HT-29 (cell line): ENCODE measurements around the gene ATRN. TPM values are rescaled to one million over a fixed set of nuclear protein-coding genes. Genes with fewer than 3 reads are reported as not detected.

Experiments used
- DNase-seq: peaks from one replicate; pipeline ENCODE4 v3.0.0-alpha.2; 2015; ENCODE audit warnings: low spot score
- small RNA-seq: library from RNA; depleted of rRNA; stranded (forward); fragments of <200 nt; gene quantifications from one replicate; pipeline ENCODE3, GENCODE V24; 2014
- total RNA-seq: library from RNA; depleted of rRNA; stranded (reverse); fragments of >200 nt; shearing (Covaris generic); gene quantifications from 2 replicates; pipeline ENCODE4 v1.2.3, GENCODE V29; 2014; rRNA removed

The ATRN gene
- total RNA-seq, 1 experiment from 2014 or later, result 3.3 TPM

- DNase-seq, result no peak
These were observed 222.0 kb downstream of the ATRN start for GRCh38 chr20:3692706-3693294.

GRCh38 chr20:3693376-3693775 lies 222.6 kb downstream of the ATRN start:
- no peak for DNase-seq

- DNase-seq, result no peak
These were observed 224.0 kb downstream of the ATRN start for GRCh38 chr20:3694864-3695263.

GRCh38 chr20:3696200-3696599 lies 225.4 kb downstream of the ATRN start:
- peak; percentile 46 for DNase-seq

DNA sequence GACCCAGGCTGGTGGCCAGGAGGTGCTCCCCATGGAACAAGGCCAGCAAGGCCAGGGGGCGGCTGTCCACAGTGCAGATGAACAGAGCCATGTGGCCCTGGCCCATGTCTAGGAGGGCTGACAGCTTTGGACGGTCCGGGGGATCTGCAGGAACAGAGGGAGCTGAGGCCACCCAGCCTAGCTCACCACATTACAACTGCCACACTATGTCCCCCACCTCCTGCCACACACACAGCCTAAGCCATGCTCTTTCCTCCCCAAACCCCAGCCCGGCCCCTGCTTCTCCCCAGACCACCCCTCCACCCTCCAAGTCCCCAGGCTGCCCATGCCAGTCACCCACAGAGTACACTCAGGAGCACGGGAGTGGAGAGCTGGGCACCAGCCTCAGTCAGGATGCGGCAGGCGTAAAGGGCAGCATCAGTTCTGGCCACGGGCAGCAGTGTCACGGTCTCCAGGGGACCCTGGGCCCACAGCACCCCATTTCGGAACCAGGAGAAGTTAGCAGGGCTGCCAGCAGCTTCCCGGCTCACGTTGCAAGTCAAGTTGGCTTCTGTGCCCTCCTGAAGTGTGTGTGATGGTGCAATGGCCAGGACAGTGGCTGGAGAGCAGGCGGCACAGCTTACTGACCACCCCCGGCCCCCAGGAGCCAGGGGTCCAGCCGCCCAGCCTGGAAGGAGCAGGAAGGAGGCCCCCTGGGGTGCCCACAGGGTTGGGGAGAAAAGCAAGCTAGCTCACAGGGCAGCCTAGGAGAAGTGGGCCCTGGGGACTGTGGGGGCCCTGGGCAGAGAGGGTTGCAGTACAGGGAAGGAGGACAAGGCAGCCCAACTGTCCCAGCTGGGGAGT lies 226.1 kb downstream of the ATRN start:
- no peak for DNase-seq

DNA sequence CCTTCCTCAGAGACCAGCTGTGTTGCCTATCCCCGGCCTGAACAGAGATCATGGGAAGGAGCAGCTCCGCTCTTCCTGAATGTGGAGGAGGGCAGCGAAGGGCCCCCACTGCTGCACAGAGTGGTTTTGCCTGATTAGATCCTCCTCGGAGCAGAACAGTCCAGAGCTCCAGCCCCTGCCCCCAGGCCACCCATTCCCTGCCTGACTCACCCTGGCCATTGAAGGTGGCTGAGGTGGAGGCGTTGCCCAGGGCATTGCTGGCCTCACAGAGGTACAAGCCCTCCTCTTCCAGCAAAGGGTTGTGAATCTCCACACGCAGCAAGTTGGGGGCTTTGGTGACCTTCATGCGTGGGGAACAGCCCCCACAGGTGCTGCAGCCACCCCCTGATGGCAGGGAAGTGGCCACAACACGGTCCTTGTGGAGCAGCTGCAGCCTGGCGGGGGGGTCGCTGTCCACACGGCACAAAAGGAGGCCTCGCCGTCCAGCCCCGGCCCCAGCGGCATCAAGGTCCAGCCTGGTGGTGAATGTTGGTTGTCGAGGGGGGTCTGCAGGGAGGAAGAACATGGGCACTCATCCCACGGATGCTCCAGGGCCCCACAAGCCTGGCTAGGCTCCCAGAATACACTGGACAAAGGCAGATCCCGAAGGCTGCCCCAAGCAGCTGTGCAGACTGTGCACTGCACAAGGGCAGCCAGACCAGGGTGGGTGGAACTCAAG lies 226.9 kb downstream of the ATRN start:
- DNase-seq, result no peak

- DNase-seq, result no peak
These were observed 227.8 kb downstream of the ATRN start for GRCh38 chr20:3698591-3699001.

DNA sequence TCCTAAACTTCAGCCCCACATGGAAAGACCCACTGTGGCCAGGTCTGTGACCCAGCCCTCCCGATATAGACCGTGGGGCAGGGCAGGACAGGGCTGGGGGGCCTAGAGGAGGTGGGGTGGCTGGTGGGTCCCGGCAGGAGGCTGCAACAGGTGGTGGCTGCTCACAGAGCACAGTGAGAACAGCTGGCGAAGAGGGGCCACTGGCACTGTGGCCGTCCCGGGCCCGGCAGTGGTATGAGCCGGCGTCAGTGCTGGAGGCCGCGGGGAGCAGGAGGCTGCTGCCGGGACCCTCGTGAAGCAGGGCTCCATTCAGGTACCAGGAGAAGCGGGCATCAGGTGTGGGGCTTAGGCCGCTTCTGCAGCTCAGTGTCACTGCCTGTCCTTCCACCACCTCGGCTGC lies 228.2 kb downstream of the ATRN start:
- no peak for DNase-seq

Small RNA genes lying within 50 kb of the gene (small RNA-seq; reads per million reads assigned to genes)
- gene AL353193.1, result not detected

Other genes starting within 250 kb of the ATRN start
- gene SLC4A11, start 231.8 kb upstream of the ATRN start, total RNA-seq, result 1.3 and 1.8 TPM in 2 replicates
- gene DNAAF9, start 63.3 kb upstream of the ATRN start, total RNA-seq, result not detected in 2 replicates
- not detected in 2 replicates for gene GFRA4, start 192.4 kb downstream of the ATRN start, total RNA-seq
- gene ADAM33, start 211.0 kb downstream of the ATRN start, total RNA-seq, result not detected in 2 replicates
- gene SIGLEC1, start 241.6 kb downstream of the ATRN start, total RNA-seq, result not detected in 2 replicates